Muscle of back (tissue), 13 donors: ENCODE results near the gene SCCPDH. TPM values are rescaled to one million over a fixed set of nuclear protein-coding genes. Genes with fewer than 3 reads are reported as not detected.
"Not testable (repeated sequence)": the region's sequence is repeated elsewhere in the genome, so short reads cannot be mapped to it uniquely, and the experiment has no call there.

ENCODE experiments used
- DNase-seq, 3 donors: peaks; one replicate each; pipeline versions ENCODE4 v3.0.0 to v3.0.0-alpha.2; 2013
- long read RNA-seq, 9 donors: transcript quantifications; one replicate each; lab custom pipeline, GENCODE V29; 2026
- polyA plus RNA-seq, 10 donors: library from polyadenylated mRNA; unstranded; fragments of 120-200 nt; gene quantifications; one replicate each; pipeline ENCODE4 v1.2.1, GENCODE V29; 2013; ENCODE audit not compliant: insufficient read length in 10 of 10

The SCCPDH gene
- 10 to 100 TPM; 33.0 to 40.2 (median 35.3) TPM for polyA plus RNA-seq
- long read RNA-seq, donor 1, transcript SCCPDH-201 (12 exons, 2,503 nt): major isoform, 17 of 24 reads
- long read RNA-seq, donor 1, partial matches to known transcripts: 7 of 24 reads
- long read RNA-seq, donor 1, other reads (novel, unspliced or antisense): 0 of 24 reads
- long read RNA-seq, donor 2, transcript SCCPDH-201 (12 exons, 2,503 nt): major isoform, 20 of 35 reads
- long read RNA-seq, donor 2, partial matches to known transcripts: 15 of 35 reads
- long read RNA-seq, donor 2, other reads (novel, unspliced or antisense): 0 of 35 reads
- long read RNA-seq, donor 3: 0 reads
- long read RNA-seq, donor 4, transcript SCCPDH-201 (12 exons, 2,503 nt): major isoform, 17 of 29 reads
- long read RNA-seq, donor 4, partial matches to known transcripts: 12 of 29 reads
- long read RNA-seq, donor 4, other reads (novel, unspliced or antisense): 0 of 29 reads
- long read RNA-seq, donor 5, transcript SCCPDH-201 (12 exons, 2,503 nt): major isoform, 40 of 47 reads
- long read RNA-seq, donor 5, partial matches to known transcripts: 7 of 47 reads
- long read RNA-seq, donor 5, other reads (novel, unspliced or antisense): 0 of 47 reads
- long read RNA-seq, donor 6, transcript SCCPDH-201 (12 exons, 2,503 nt): major isoform, 27 of 32 reads
- long read RNA-seq, donor 6, partial matches to known transcripts: 5 of 32 reads
- long read RNA-seq, donor 6, other reads (novel, unspliced or antisense): 0 of 32 reads
- long read RNA-seq, donor 7, transcript SCCPDH-201 (12 exons, 2,503 nt): major isoform, 15 of 22 reads
- long read RNA-seq, donor 7, partial matches to known transcripts: 7 of 22 reads
- long read RNA-seq, donor 7, other reads (novel, unspliced or antisense): 0 of 22 reads
- long read RNA-seq, donor 8, transcript SCCPDH-201 (12 exons, 2,503 nt): major isoform, 19 of 31 reads
- long read RNA-seq, donor 8, partial matches to known transcripts: 12 of 31 reads
- long read RNA-seq, donor 8, other reads (novel, unspliced or antisense): 0 of 31 reads
- long read RNA-seq, donor 9, transcript SCCPDH-201 (12 exons, 2,503 nt): major isoform, 5 of 5 reads
- long read RNA-seq, donor 9, partial matches to known transcripts: 0 of 5 reads
- long read RNA-seq, donor 9, other reads (novel, unspliced or antisense): 0 of 5 reads

GRCh38 chr1:246724016-246724730, at the start of gene SCCPDH:
SCCPDH (plus strand) TSS chr1:246724409; CDS start chr1:246724423, 14 bp downstream.
- peak; percentile 74 to 94 (median 82) for DNase-seq

GRCh38 chr1:246677842-246678241, 46.4 kb upstream of the SCCPDH start:
- no peak for DNase-seq

- DNase-seq: no peak
These were observed 45.1 kb upstream of the SCCPDH start for GRCh38 chr1:246678816-246679793.

GRCh38 chr1:246679794-246680177, 44.4 kb upstream of the SCCPDH start:
- no peak for DNase-seq

- DNase-seq: no peak
These were observed 44.0 kb upstream of the SCCPDH start for GRCh38 chr1:246680190-246680589.

- peak in 2 of 3 donors; percentile 44 to 61 for DNase-seq
These were observed 43.5 kb upstream of the SCCPDH start for GRCh38 chr1:246680696-246681130.

GRCh38 chr1:246681900-246682895, 42.0 kb upstream of the SCCPDH start:
- DNase-seq: peak in 1 of 3 donors; percentile 71

GRCh38 chr1:246683521-246683920, 40.7 kb upstream of the SCCPDH start:
- DNase-seq: no peak

- DNase-seq: no peak
These were observed 37.2 kb upstream of the SCCPDH start for GRCh38 chr1:246687002-246687401.

GRCh38 chr1:246689409-246690008, 34.7 kb upstream of the SCCPDH start:
- peak; percentile 63 to 78 (median 64) for DNase-seq

- DNase-seq: no peak
These were observed 34.1 kb upstream of the SCCPDH start for GRCh38 chr1:246690100-246690499.

- DNase-seq: no peak
These were observed 32.4 kb upstream of the SCCPDH start for GRCh38 chr1:246691622-246692495.

- DNase-seq: not testable (repeated sequence)
These were observed 29.9 kb upstream of the SCCPDH start for GRCh38 chr1:246694213-246694895.

GRCh38 chr1:246695136-246695535, 29.1 kb upstream of the SCCPDH start:
- DNase-seq: no peak

- no peak for DNase-seq
These were observed 28.5 kb upstream of the SCCPDH start for GRCh38 chr1:246695666-246696065.

- no peak for DNase-seq
These were observed 25.6 kb upstream of the SCCPDH start for GRCh38 chr1:246698466-246699094.
